K562 (cell line): ENCODE measurements around the gene PDE4D.

Experiments used
- BCLAF1 ChIP-seq, 2 experiments: fragments of 450-650 bp in 1 of 2; IDR thresholded peaks; 2 replicates each; pipeline ENCODE4 v1.6.1; 2011 to 2017; ENCODE audit warnings: low read depth in 2 of 2, antibody characterized with exemption in 1 of 2, borderline replicate concordance in 1 of 2, low read length in 1 of 2, mild to moderate bottlenecking in 1 of 2, mixed read lengths in 1 of 2; ENCODE audit not compliant: control insufficient read depth in 1 of 2
- NONO ChIP-seq, 2 experiments: fragments of 200-400 bp in 1 of 2; fragments of 450-650 bp in 1 of 2; formaldehyde crosslinking in 1 of 2; IDR thresholded peaks; 2 replicates each; pipeline ENCODE4 v1.6.1; 2017; ENCODE audit warnings: low read depth in 2 of 2, mild to moderate bottlenecking in 2 of 2, moderate library complexity in 2 of 2, low read length in 1 of 2

DNA sequence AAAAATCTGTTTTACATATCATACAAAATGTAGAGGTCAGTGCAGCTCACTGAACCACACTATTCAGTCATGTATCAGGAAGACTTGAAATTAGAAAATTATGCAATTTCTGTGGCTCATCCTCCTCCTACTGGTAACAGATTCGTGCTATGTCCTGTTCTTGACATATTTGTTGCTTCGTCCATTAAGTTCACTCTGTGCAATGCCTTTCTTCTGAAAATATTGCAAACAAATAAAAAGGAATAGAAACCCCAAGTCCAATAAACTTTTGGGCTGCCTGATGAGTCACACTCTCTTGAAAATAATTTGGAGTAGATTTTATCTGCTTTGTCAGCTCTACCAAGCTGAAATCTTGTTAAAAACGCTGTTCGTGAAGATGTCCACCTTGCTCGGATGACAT lies 919.4 kb downstream of the PDE4D start:
- TF ChIP-seq NONO (IDR thresholded peaks at IDR 0.05; ENCODE audit: low read depth in 2 of 2, low read length in 1 of 2) (no peak), BCLAF1 (IDR thresholded peaks at IDR 0.05; ENCODE audit: borderline replicate concordance in 1 of 2, control insufficient read depth in 1 of 2, low read depth in 2 of 2, low read length in 1 of 2) (no peak)
